Stomach (tissue), 9 donors: ENCODE results near the gene NARS2. TPM values are rescaled to one million over a fixed set of nuclear protein-coding genes. Genes with fewer than 3 reads are reported as not detected.

ENCODE experiments used
- DNase-seq, 2 donors: peaks; one replicate each; pipeline versions ENCODE4 v3.0.0 to v3.0.0-alpha.2; 2013 to 2019
- H3K27ac ChIP-seq, 5 donors: fragments of 200-600 bp in 4 of 5; sonication (generic) in 4 of 5; one replicate each; pipeline ENCODE4 v1.5.1; 2013 to 2019; ENCODE audit warnings: mild to moderate bottlenecking in 1 of 5, moderate library complexity in 1 of 5
- H3K27me3 ChIP-seq, 3 donors: fragments of 200-600 bp; sonication (generic); one replicate each; pipeline ENCODE4 v1.5.1; 2017 to 2019; ENCODE audit warnings: mixed run types in 1 of 3
- H3K36me3 ChIP-seq, 4 donors: fragments of 200-600 bp; sonication (generic); 1 replicate in 3 of 4; 2 replicates in 1 of 4; pipeline ENCODE4 v1.5.1; 2016 to 2019
- H3K4me1 ChIP-seq, 4 donors: fragments of 200-600 bp; sonication (generic); one replicate each; pipeline ENCODE4 v1.5.1; 2016 to 2019
- H3K4me3 ChIP-seq, 4 donors: fragments of 200-600 bp; sonication (generic) in 3 of 4; one replicate each; pipeline ENCODE4 v1.5.1; 2016 to 2019; ENCODE audit warnings: mild to moderate bottlenecking in 1 of 4
- H3K9me3 ChIP-seq, 4 donors: fragments of 200-600 bp; sonication (generic); one replicate each; pipeline ENCODE4 v1.5.1; 2016 to 2019
- CTCF ChIP-seq, 7 experiments: fragments of 450-650 bp in 4 of 7; fragments of 200-600 bp in 3 of 7; sonication (generic) in 3 of 7; IDR thresholded peaks; one replicate each; pipeline ENCODE4 v1.5.1; 2016 to 2019; ENCODE audit warnings: antibody characterized with exemption in 7 of 7, control low read depth in 2 of 7, mild to moderate bottlenecking in 1 of 7
- EP300 ChIP-seq: sonication (generic); formaldehyde crosslinking; IDR thresholded peaks from one replicate; pipeline ENCODE4 v1.6.1; 2017; ENCODE audit warnings: antibody characterized with exemption
- POLR2A ChIP-seq, 4 donors: fragments of 450-650 bp; IDR thresholded peaks; one replicate each; pipeline ENCODE4 v1.6.1; 2016; ENCODE audit warnings: antibody characterized with exemption in 4 of 4, control low read depth in 2 of 4, mild to moderate bottlenecking in 1 of 4, moderate library complexity in 1 of 4
- POLR2AphosphoS5 ChIP-seq, 3 donors: sonication (generic); formaldehyde crosslinking; IDR thresholded peaks; one replicate each; pipeline ENCODE4 v1.6.1; 2016; ENCODE audit warnings: antibody characterized with exemption in 3 of 3
- WGBS, 5 donors: extraction: QIAGEN DNeasy Blood & Tissue Kit in 3 of 5; methylation state at CpG; one replicate each; pipeline versions ENCODE4 v1.1.5 to v1.1.7; 2013 to 2018; 5-methylcytosine and 5-hydroxymethylcytosine counted together
- intact Hi-C: fragments of 100-400 bp; cut with DNase I; formaldehyde crosslinking; loops from one replicate; pipeline ENCODE4 v1.15.1; 2023; ENCODE audit warnings: low total_unique reads
- polyA plus RNA-seq, 3 donors: library from polyadenylated mRNA; stranded (reverse); fragments of 200-250 nt; gene quantifications; one replicate each; pipeline ENCODE4 v1.2.3, GENCODE V29; 2013
- small RNA-seq, 4 donors: library from RNA; depleted of rRNA; stranded (forward); fragments of <200 nt; gene quantifications; one replicate each; pipeline ENCODE3, GENCODE V24; 2016
- total RNA-seq, 5 donors: library from RNA; depleted of rRNA; stranded (reverse); fragments of >200 nt; gene quantifications; one replicate each; pipeline versions ENCODE4 v1.1.0 to v1.2.3, GENCODE V29; 2014 to 2016
- donor health status: healthy with polysubstance abuse.
- donor health status: Bipolar disorder and iron deficiency.
- donor health status: healthy.

NARS2 gene
- total and polyA plus RNA-seq, 8 donors, result 4.7 to 34.5 (median 14.1) TPM

- Histone ChIP-seq H3K27me3 (no peaks in the 10 kb centered on the region), H3K4me3 (no peak overlapping the region), H3K27ac (no peak overlapping the region), H3K4me1 (peaks cover 0 to 56% (median 15%) of the 10 kb centered on the region in 4 donors), H3K9me3 (no peaks in the 10 kb centered on the region), H3K36me3 (no peaks in the 10 kb centered on the region)
- intact Hi-C loops, result no loop called here
- TF ChIP-seq CTCF (IDR thresholded peaks at IDR 0.05), result no peak
- no peak for TF ChIP-seq EP300
- no peak for TF ChIP-seq POLR2AphosphoS5 (IDR thresholded peaks at IDR 0.05)
- no peak for TF ChIP-seq POLR2A (IDR thresholded peaks at IDR 0.05)
- WGBS, 5 donors, result 88 to 100% (median 100%) methylated on average over 1 of the region's 1 CpG
- DNase-seq, result no peak
Measured at GRCh38 chr11:78391424-78391823, 183.2 kb downstream of the NARS2 start.

GRCh38 chr11:78390809-78391208 lies 183.9 kb downstream of the NARS2 start:
- intact Hi-C loops, result no loop called here
- Histone ChIP-seq H3K27ac (no peak overlapping the region), H3K4me1 (peaks cover 0 to 50% (median 12%) of the 10 kb centered on the region in 4 donors), H3K36me3 (no peaks in the 10 kb centered on the region), H3K9me3 (peaks cover 0 to under 1% (median under 1%) of the 10 kb centered on the region in 4 donors), H3K4me3 (no peak overlapping the region), H3K27me3 (no peaks in the 10 kb centered on the region)
- 53 to 60% (median 54%) methylated on average over 5 of the region's 5 CpGs for WGBS, 5 donors
- peak in 1 of 2 donors; percentile 41 for DNase-seq
- TF ChIP-seq POLR2AphosphoS5 (IDR thresholded peaks at IDR 0.05) (no peak), EP300 (no peak), CTCF (IDR thresholded peaks at IDR 0.05) (no peak), POLR2A (IDR thresholded peaks at IDR 0.05) (no peak)

- H3K27ac ChIP-seq, result no peak overlapping the region
- intact Hi-C loops, result no loop called here
- 65 to 84% (median 82%) methylated on average over 3 of the region's 3 CpGs for WGBS, 5 donors
- TF ChIP-seq POLR2AphosphoS5 (IDR thresholded peaks at IDR 0.05) (no peak), CTCF (IDR thresholded peaks at IDR 0.05) (no peak)
- peaks cover 0 to 23% (median 0%) of the 10 kb centered on the region in 4 donors for H3K36me3 ChIP-seq
- no peak for DNase-seq
- H3K9me3 ChIP-seq, result peaks cover 0 to 22% (median 16%) of the 10 kb centered on the region in 4 donors
- no peak overlapping the region for H3K4me3 ChIP-seq
- H3K4me1 ChIP-seq, result peaks cover 0 to 23% (median 10%) of the 10 kb centered on the region in 4 donors
- no peaks in the 10 kb centered on the region for H3K27me3 ChIP-seq
Measured at GRCh38 chr11:78386215-78386941, 188.3 kb downstream of the NARS2 start.

Small RNA genes within 50 kb of the gene (small RNA-seq; reads per million reads assigned to genes)
- gene RNU6-311P, result 0 reads per million in 4 donors

Other genes starting within 250 kb of the NARS2 start
- 10 to 100 TPM in 2 of 5 donors, 1 to 10 TPM in 3; 2.2 to 19.3 (median 7.6) TPM for gene GAB2, start 157.0 kb downstream of the NARS2 start, total RNA-seq
- 10 to 100 TPM in 1 of 3 donors, 1 to 10 TPM in 2; 3.0 to 13.1 (median 9.6) TPM for gene GAB2, start 157.0 kb downstream of the NARS2 start, polyA plus RNA-seq